ENCODE results near the gene FSTL1.

DNA sequence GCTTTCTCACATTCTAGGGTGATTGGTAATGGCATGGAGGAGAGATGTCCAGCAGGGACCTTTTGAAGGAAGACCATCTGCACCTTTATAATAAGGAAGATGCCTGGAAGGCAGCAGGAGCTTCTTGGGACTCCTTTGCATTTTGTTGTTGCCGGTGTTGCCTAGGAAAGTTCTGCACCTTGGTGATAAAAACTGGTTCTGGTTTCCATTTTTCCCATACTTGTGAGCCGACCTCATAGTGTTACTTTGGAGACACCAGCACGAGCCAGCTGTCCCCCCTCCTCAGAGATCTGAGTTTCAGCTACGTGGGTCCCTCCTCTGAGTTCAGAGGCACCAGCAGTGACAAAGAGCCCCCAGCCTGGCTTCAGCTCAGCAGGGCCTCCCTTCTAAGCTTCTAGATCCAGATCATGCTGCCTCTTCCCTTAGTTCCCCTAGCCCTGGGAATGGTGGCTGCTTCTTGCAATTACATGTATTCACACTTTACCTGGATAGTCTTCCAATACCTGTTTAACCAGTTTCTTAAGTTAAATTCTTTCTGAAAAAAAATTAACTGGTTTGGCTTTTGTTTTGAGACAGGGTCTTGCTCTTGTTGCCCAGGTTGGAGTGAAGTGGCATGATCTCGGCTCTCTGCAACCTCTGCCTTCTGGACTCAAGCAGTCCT lies 18.0 kb upstream of the FSTL1 start:
- TF ChIP-seq MXI1 (IDR thresholded peaks at IDR 0.05; ENCODE audit: low read depth, low read length) (no peak), POLR2AphosphoS5 (IDR thresholded peaks at IDR 0.05; ENCODE audit: low read depth, low read length) (no peak), MAX (IDR thresholded peaks at IDR 0.05; ENCODE audit: low read depth) (no peak), CTCF (IDR thresholded peaks at IDR 0.05) (no peak), RAD21 (IDR thresholded peaks at IDR 0.05; ENCODE audit: low read length) (no peak), SIN3A (IDR thresholded peaks at IDR 0.05; ENCODE audit: borderline replicate concordance, low read depth, low read length) (no peak), MEF2A (IDR thresholded peaks at IDR 0.05; ENCODE audit: borderline replicate concordance, low read depth) (no peak), FOXM1 (IDR thresholded peaks at IDR 0.05; ENCODE audit: low read depth) (no peak)

All from SK-N-SH (cell line).